Gastrocnemius medialis (tissue), 4 donors: ENCODE measurements around the gene PGA5.

Experiments used
- CTCF ChIP-seq, 5 experiments: fragments of 450-650 bp in 3 of 5; fragments of 200-600 bp in 2 of 5; sonication (generic) in 2 of 5; IDR thresholded peaks in 4 of 5; conservative IDR thresholded peaks in 1 of 5; 1 replicate in 4 of 5; 2 replicates in 1 of 5; pipeline ENCODE4 v1.5.1; 2016 to 2019; ENCODE audit warnings: antibody characterized with exemption in 5 of 5, mild to moderate bottlenecking in 3 of 5, moderate library complexity in 3 of 5
- POLR2A ChIP-seq, 2 donors: fragments of 450-650 bp; IDR thresholded peaks; one replicate each; pipeline ENCODE4 v1.6.1; 2017; ENCODE audit warnings: antibody characterized with exemption in 2 of 2, mild to moderate bottlenecking in 2 of 2, moderate library complexity in 2 of 2

DNA sequence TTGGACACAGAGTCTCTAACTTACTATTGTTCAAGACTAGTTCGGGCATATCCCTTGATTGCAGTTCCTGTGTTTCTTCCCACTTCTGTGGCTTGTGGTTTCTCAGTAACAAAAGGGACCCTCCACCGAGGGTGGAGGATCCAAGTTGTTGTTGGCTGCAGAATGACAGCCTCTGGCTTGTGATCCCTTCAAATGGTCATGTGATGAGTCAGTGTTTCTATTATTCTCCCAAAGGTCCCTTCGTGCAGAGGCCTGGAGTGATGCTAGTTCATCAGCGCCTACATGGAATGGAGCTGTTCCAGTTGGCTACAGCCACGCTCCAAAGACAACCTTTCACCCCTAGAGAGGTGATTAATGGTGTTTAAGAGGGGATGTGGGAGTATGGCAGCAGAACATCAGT is 56.8 kb downstream of the PGA5 start:
- TF ChIP-seq CTCF (IDR thresholded peaks at IDR 0.05 in 4 of 5, conservative IDR thresholded peaks at IDR 0.05 in 1 of 5) (no peak), POLR2A (IDR thresholded peaks at IDR 0.05) (no peak)
